T-helper 9 cell (primary cell): Measurements from ENCODE around the gene TMEM178A.
"Not testable (repeated sequence)": the region's sequence is repeated elsewhere in the genome, so short reads cannot be mapped to it uniquely, and the experiment has no call there.

Source experiments
- DNase-seq: peaks from one replicate; pipeline ENCODE4 v3.0.0-alpha.2; 2020
- total RNA-seq, 2 donors: gene quantifications; one replicate each; lab custom pipeline; 2026; lab: John Stamatoyannopoulos, UW

The TMEM178A gene
- total RNA-seq = 0 to 0.24 reads per million in 2 donors

GRCh38 chr2:39665811-39666490, at the start of gene TMEM178A:
TMEM178A (plus strand) TSS chr2:39665917; CDS start chr2:39665975, 58 bp downstream.
- no peak for DNase-seq

- no peak for DNase-seq
These were observed 47.5 kb upstream of the TMEM178A start for GRCh38 chr2:39618236-39618635.

- DNase-seq = no peak
These were observed 47.0 kb upstream of the TMEM178A start for GRCh38 chr2:39618736-39619135.

- DNase-seq = no peak
These were observed 45.6 kb upstream of the TMEM178A start for GRCh38 chr2:39620067-39620466.

DNA sequence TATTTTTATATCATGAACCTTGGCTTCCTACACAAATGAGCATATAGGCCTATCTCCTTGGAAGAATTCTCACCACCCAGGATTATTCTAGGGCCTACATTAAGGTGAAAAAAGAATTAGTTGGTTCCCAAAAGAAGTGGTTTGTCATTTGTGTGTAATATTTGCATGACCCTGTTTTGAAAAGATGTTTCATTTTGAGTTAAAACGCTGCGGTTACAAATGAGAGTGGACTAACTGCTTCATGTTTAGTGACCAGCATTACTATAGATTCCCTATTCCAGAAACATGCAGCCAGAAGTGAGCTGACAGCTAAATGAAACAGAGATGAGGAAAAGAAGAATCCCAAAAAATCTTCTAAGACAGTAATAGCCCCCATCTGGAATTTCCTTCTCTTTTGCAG, 44.1 kb upstream of the TMEM178A start:
- no peak for DNase-seq

DNA sequence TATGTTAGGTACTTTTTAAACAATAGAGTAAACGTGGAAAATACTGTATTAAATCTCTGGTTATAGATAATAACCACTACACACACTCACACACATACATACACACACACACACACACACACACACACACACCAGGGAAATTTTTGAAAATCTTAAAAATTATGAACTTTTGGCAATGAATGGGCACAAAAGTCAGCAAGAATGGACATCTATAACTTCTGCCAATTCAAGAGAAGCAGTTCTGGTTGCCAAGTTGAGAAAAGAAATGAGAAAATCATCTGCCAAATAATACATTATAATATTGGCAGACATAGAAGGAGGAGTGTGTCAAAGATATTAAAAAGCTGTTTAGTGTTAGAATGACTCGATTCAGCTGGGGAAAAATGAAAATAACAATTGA, 42.9 kb upstream of the TMEM178A start:
- no peak for DNase-seq

DNA sequence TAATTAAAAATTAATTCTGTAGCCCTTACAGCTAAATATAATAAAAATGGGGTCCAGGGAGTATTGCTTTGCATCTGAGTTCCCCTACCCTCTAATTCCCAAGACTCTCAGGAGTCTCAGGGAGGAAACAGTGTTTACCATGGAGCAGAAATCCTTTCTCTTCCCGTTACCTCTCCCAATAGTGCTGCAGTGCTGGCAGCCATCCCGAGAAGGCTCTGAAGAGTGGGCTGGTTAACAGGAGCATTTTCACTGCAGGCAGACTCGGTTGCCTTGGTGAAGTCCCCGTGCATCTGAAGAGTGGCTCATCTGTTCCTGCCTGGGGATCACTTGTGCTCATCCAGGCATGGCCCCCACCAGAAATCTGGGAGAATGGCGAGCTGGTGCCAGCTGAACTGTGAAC, 41.8 kb upstream of the TMEM178A start:
- no peak for DNase-seq

DNA sequence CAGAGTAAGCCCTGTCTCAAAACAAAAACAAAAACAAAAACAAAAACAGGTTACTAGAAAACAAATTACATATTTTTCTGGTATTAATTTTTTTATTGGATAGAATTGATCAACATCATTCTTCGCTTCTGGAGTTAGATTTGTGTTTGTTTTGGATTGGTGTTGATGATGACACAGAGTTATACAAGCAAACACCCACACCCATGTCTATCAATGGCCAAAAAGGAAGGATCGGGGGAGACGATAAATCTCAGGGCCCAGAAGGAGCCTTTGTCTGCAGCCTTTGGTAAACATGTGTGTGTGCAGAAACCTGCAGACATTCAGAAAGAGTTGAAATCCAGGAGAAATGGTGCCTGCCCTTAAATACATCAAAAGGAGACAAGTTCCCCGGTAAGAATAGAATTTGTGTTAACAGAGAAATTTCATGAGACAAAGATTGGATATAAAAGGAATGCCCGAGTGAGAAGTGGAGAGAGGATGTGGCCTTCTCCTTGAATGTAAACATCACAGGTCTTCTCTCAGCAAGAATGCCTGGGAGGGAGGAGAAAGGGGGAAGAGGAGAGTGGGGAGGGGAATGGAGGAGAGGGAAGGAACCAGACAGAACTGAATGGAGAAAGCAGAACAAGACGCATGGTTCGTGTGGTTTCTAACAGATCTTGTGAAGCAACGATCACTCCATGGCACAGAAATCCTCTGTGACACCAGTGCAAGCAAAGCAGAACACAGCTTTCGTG, 40.4 kb upstream of the TMEM178A start:
- DNase-seq = no peak

GRCh38 chr2:39625927-39626270, 39.8 kb upstream of the TMEM178A start:
- DNase-seq = no peak

- not testable (repeated sequence) for DNase-seq
These were observed 37.4 kb upstream of the TMEM178A start for GRCh38 chr2:39628346-39628745.

- no peak for DNase-seq
These were observed 36.1 kb upstream of the TMEM178A start for GRCh38 chr2:39629646-39630045.

- no peak for DNase-seq
These were observed 34.5 kb upstream of the TMEM178A start for GRCh38 chr2:39631256-39631655.

- DNase-seq = no peak
These were observed 34.0 kb upstream of the TMEM178A start for GRCh38 chr2:39631718-39632117.

GRCh38 chr2:39632876-39633275, 32.8 kb upstream of the TMEM178A start:
- no peak for DNase-seq

- DNase-seq = no peak
These were observed 29.4 kb upstream of the TMEM178A start for GRCh38 chr2:39636306-39636705.

DNA sequence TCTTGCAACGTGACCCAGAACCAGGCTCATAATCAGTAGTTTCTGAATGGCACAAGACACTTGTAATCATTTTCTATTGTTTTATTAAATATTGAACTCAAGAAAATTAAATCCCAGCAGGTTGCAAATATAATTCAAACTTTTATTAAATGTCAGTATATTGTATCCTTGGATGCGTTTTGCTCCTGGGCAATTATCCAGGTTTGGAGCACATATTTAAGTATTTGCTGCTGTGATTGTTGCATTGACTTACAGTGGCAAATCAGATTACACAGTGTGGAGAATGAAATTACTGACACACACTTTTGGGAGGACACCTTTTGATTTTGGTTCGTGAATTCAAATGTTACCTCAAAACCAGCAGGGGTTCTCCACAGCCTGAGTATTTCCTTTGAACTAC, 27.1 kb upstream of the TMEM178A start:
- no peak for DNase-seq

DNA sequence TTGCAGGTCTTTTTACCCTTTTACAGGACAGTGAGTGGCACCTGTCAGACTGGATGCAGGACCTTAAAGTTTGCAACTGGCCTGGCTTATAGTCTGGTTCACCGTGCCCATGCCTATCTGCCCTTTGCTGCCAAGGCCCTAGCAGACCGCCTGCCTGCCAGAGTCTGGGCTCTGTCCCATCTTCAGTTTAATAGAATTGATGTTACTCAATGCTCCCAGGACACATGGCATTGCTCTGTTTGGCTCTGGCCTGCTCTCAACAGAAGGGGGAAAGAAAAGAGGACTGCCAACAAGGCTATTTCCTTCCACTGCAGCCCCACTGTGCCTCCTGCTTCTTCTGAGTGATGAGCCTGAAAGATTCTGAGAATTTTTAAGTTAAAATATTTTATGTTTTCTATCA, 25.6 kb upstream of the TMEM178A start:
- DNase-seq = no peak

DNA sequence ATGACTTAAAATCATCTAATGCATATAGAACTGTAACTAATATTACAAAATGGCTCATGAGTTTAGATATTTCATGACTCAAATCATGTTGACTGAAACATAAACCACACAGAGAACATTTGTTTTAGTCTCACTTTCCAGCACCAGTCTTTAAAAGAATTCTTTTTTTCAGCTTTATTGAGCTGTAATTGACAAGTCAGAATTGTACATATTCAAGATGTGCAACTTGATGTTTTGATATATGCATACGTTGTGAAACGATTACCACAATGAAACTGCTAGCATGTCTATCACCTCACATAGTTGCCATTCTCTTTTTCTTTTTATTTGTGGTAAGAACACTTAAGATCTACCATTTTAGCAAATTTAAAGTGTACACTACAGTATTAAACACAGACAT, 25.0 kb upstream of the TMEM178A start:
- DNase-seq = no peak

DNA sequence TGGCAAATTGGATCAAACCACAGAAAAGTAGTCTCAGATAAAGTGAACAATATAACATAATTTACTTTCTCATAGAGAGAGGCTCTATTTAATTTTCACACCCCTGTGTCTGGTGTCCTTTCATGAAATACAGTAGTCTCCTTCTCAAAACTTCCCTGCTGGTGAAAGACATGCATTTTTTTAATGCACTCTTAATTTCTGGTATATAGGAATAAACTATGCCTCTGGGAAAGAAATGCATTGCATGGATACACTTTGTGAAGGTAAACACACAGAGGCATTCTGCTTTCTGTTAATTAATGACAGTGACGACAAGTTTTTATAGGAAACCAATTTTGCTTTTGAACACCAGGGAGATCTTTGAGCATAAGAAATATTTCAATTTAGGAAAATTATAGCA, 24.1 kb upstream of the TMEM178A start:
- no peak for DNase-seq

DNA sequence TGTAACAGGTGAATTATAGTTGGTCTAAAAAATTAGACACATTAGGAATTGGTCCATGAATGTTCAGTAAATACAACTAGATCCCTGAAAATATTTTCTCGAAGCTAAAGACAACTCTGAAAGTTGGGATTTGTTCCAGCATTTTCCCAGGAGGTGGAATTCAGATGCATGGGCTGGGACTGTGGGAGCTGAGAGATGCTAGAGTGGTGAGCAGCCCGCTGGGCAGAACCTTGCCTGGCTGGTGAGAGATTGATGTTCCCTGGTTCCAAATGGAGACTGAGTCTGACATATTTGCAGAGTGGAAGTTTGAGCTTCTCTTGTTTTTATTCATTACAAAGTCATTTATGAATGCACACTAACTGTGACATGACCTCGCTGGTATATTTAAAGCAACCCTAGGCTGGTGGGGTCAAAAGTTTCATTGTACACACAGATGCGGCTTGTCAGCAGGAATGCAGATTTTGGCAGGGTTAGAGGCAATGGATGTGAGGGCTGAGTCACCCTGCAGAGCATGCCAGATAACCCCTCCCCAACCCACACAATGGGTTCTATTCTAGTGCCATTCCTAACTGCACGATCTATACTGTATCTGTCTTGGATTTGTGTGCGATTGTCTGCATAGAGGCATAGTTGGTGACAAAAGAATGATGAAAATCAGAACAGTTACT, 23.5 kb upstream of the TMEM178A start:
- no peak for DNase-seq

- DNase-seq = no peak
These were observed 19.9 kb upstream of the TMEM178A start for GRCh38 chr2:39645826-39646225.

DNA sequence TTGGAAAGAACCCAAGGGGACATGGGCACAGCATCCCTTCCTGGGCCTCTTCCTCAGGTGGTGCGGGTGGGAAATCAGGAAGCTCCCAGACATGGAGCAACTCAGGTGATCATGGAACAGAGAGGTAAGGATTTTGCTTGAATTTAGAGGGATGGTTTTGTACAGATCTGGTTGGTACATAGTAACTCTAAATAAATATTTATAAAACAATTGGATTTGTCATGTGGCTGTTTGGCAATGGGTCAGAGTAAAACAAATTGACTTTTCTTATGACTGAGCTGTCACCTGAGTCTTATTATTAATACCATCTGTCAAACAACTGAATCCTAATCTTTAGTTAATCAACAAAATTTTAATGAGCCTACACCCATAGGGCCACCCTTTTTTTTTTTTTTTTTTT, 19.4 kb upstream of the TMEM178A start:
- no peak for DNase-seq

DNA sequence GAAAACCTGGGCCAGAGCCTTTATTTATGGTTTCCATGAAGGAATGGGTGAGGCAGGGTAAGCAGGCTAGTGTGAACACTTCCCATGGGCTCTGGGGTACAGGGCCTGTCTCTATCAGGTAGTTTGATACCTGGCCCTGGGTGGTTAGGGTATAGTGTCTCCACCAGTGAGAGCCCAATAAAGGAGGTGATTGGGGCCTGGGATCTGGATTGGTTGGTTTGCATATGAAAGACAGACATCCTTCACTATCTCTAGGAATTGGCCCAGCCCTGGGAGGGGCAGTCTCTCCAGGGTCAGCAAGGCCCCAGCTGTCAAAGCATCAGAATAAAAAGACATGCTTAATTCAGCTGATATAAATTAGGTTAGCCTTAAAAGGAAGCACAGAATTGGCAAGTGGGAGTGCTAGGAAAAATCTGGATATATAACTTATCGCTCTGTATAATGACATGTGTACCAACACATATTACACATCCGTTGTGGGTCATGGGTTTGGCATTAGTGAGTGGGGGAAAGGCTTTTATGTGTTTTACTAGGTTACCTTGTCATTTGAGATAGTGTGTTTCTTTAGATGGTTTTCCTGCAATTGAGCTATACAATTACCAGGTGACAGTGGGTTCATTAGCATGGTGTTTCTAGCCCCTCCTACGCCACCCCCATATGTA, 18.5 kb upstream of the TMEM178A start:
- DNase-seq = no peak

GRCh38 chr2:39648580-39648979, 17.1 kb upstream of the TMEM178A start:
- no peak for DNase-seq
